ENCODE measurements around the gene AMPD3.

Gene AMPD3

GRCh38 chr11:10490398-10491241 is 35.6 kb downstream of the AMPD3 start:
- DNase-seq = no peak

- DNase-seq = no peak
Observed at GRCh38 chr11:10492084-10492483, 37.0 kb downstream of the AMPD3 start.

GRCh38 chr11:10493041-10493663 is 38.1 kb downstream of the AMPD3 start:
- DNase-seq = no peak

- DNase-seq = no peak
Observed at GRCh38 chr11:10494636-10495463, 39.8 kb downstream of the AMPD3 start.

- no peak for DNase-seq
Observed at GRCh38 chr11:10495464-10495786, 40.4 kb downstream of the AMPD3 start.

GRCh38 chr11:10496296-10496936 is 41.4 kb downstream of the AMPD3 start:
- DNase-seq = no peak

- DNase-seq = no peak
Observed at GRCh38 chr11:10497371-10498021, 42.4 kb downstream of the AMPD3 start.

GRCh38 chr11:10498022-10498400 is 42.9 kb downstream of the AMPD3 start:
- no peak for DNase-seq

- no peak for DNase-seq
Observed at GRCh38 chr11:10498426-10499250, 43.6 kb downstream of the AMPD3 start.

- no peak for DNase-seq
Observed at GRCh38 chr11:10499452-10499851, 44.4 kb downstream of the AMPD3 start.

- DNase-seq = no peak
Observed at GRCh38 chr11:10499874-10500601, 45.0 kb downstream of the AMPD3 start.

GRCh38 chr11:10500757-10501684 is 46.0 kb downstream of the AMPD3 start:
- no peak for DNase-seq

GRCh38 chr11:10502065-10502680 is 47.1 kb downstream of the AMPD3 start:
- no peak for DNase-seq

GRCh38 chr11:10502770-10503169 is 47.7 kb downstream of the AMPD3 start:
- no peak for DNase-seq

GRCh38 chr11:10503221-10503620 is 48.2 kb downstream of the AMPD3 start:
- no peak for DNase-seq

GRCh38 chr11:10503777-10504480 is 48.9 kb downstream of the AMPD3 start:
- DNase-seq = no peak

- DNase-seq = no peak
Observed at GRCh38 chr11:10504490-10504889, 49.4 kb downstream of the AMPD3 start.

GRCh38 chr11:10505278-10506007 is 50.4 kb downstream of the AMPD3 start:
- DNase-seq = no peak

Measured in stimulated activated CD4-positive, alpha-beta T cell treated with anti-CD3 and anti-CD28 coated beads, Interleukin-4, amount 100 ng/mL, for 4 hours (primary cell).